K562 (cell line): Measurements from ENCODE around the gene LAMB4. TPM values are rescaled to one million over a fixed set of nuclear protein-coding genes. Genes with fewer than 3 reads are reported as not detected.
A peak's percentile ranks its signal among the peaks of the same experiment; 100 is the strongest.

Experiments
- ATAC-seq: fragments of 200-7000 bp; cut with Tn5 transposase; 3 replicates; pipeline ENCODE4 v1.9.1; 2020; ENCODE audit warnings: moderate library complexity
- BruUV-seq: library from RNA; stranded (reverse); fragments of 400-500 nt; replicated peaks from 2 replicates; lab custom pipeline; 2021; lab: Mats Ljungman, UMichigan
- CTCF ChIA-PET: fragments of 300-600 bp; formaldehyde crosslinking; extraction: SDS; loops from one replicate; lab custom pipeline; 2021; ENCODE audit warnings: low intra/inter-chr PET ratio; lab: Yijun Ruan, JAX
- POLR2A ChIA-PET: fragments of 300-600, 350-650 bp; sonication (Branson Sonifier 250); formaldehyde crosslinking; extraction: SDS; loops from one replicate; lab custom pipeline; 2021; ENCODE audit warnings: antibody characterized with exemption, inconsistent platforms; lab: Yijun Ruan, JAX
- DNase-seq, 4 experiments: peaks; one replicate each; pipeline versions ENCODE4 v3.0.0 to v3.0.0-alpha.2; 2011 to 2018; ENCODE audit warnings: low spot score in 3 of 4, mixed read lengths in 3 of 4; ENCODE audit errors: extremely low read depth in 1 of 4
- FAIRE-seq: peaks from 2 replicates; lab custom pipeline; 2011; peaks lifted over from hg19 to GRCh38; lab: Jason Lieb, UNC
- H2AFZ ChIP-seq: 2 replicates; pipeline ENCODE4 v1.6.0; 2011; ENCODE audit warnings: low read depth, low read length, control low read depth, inconsistent platforms
- H3K27ac ChIP-seq: fragments of 200-600 bp; 3 replicates; pipeline ENCODE4 v1.8.0; 2011; ENCODE audit warnings: low read depth, mild to moderate bottlenecking, control low read depth, inconsistent platforms, low read length, moderate library complexity, mixed read lengths; ENCODE audit errors: extremely low read depth
- H3K27me3 ChIP-seq, 2 experiments: fragments of 300-600 bp in 1 of 2; 2 replicates in 1 of 2; 3 replicates in 1 of 2; pipeline versions ENCODE4 v1.6.0 to v1.8.0; 2011; ENCODE audit warnings: inconsistent platforms in 2 of 2, low read length in 2 of 2, mild to moderate bottlenecking in 1 of 2, mixed read lengths in 1 of 2, moderate library complexity in 1 of 2; ENCODE audit not compliant: control insufficient read depth in 2 of 2, insufficient read depth in 2 of 2
- H3K36me3 ChIP-seq: fragments of 300-600 bp; 3 replicates; pipeline ENCODE4 v1.8.0; 2011; ENCODE audit warnings: mild to moderate bottlenecking, low read length, inconsistent platforms; ENCODE audit not compliant: control insufficient read depth, insufficient read depth
- H3K4me1 ChIP-seq, 2 experiments: fragments of 200-600 bp in 1 of 2; replicated peaks in 1 of 2; 2 replicates in 1 of 2; 3 replicates in 1 of 2; pipeline versions ENCODE4 v1.5.1 to v1.8.0; 2011; ENCODE audit warnings: inconsistent platforms in 2 of 2, low read length in 2 of 2, mild to moderate bottlenecking in 1 of 2, mixed read lengths in 1 of 2, moderate library complexity in 1 of 2; ENCODE audit not compliant: control insufficient read depth in 2 of 2, insufficient read depth in 2 of 2
- H3K4me2 ChIP-seq: 2 replicates; pipeline ENCODE4 v1.6.1; 2011; ENCODE audit warnings: low read length, control low read depth, inconsistent platforms, mixed read lengths; ENCODE audit not compliant: insufficient read depth
- H3K4me3 ChIP-seq: fragments of 200-600 bp; sonication (generic), shearing (Covaris generic); 2 replicates; pipeline ENCODE4 v1.5.1; 2016; ENCODE audit warnings: control low read depth, inconsistent platforms
- H3K79me2 ChIP-seq: fragments of 200-600 bp; 3 replicates; pipeline ENCODE4 v1.8.0; 2011; ENCODE audit warnings: low read length, inconsistent platforms; ENCODE audit not compliant: control insufficient read depth, insufficient read depth
- H3K9ac ChIP-seq, 2 experiments: 2 replicates each; pipeline versions ENCODE4 v1.6.0 to v1.6.1; 2011; ENCODE audit warnings: low read depth in 2 of 2, low read length in 2 of 2, control low read depth in 1 of 2, inconsistent platforms in 1 of 2, mild to moderate bottlenecking in 1 of 2, mixed read lengths in 1 of 2; ENCODE audit not compliant: insufficient read depth in 1 of 2
- H3K9me1 ChIP-seq: one replicate; pipeline ENCODE4 v1.6.0; 2011; ENCODE audit warnings: inconsistent platforms, mild to moderate bottlenecking, low read length, moderate library complexity; ENCODE audit not compliant: control insufficient read depth, insufficient read depth
- H3K9me3 ChIP-seq: replicated peaks from 2 replicates; pipeline ENCODE4 v1.5.1; 2011; ENCODE audit warnings: low read depth, low read length, inconsistent platforms; ENCODE audit not compliant: control insufficient read depth, insufficient read depth
- H4K20me1 ChIP-seq: replicated peaks from 2 replicates; pipeline ENCODE4 v1.6.1; 2011; ENCODE audit warnings: low read length, inconsistent platforms, mixed read lengths; ENCODE audit not compliant: control insufficient read depth, insufficient read depth
- MNT ChIP-seq, 2 experiments: fragments of 450-650 bp; conservative IDR thresholded peaks; 2 replicates each; pipeline ENCODE4 v1.6.1; 2017; ENCODE audit warnings: mild to moderate bottlenecking in 2 of 2, moderate library complexity in 2 of 2
- ZNF121 ChIP-seq: sonication (generic); formaldehyde crosslinking; conservative IDR thresholded peaks from 2 replicates; pipeline ENCODE4 v1.8.0; 2022; ENCODE audit warnings: missing genetic modification reagents
- whole genome bisulfite sequencing: fragments of 100-300 bp; shearing (Covaris generic); methylation state at CpG from one replicate; pipeline ENCODE4 v1.1.6; 2016; ENCODE audit warnings: low coverage, mixed read lengths; ENCODE audit not compliant: insufficient coverage; ENCODE audit errors: missing lambda C conversion rate; 5-methylcytosine and 5-hydroxymethylcytosine counted together
- in situ Hi-C: fragments of 300-500 bp; cut with MboI; formaldehyde crosslinking; loops from 4 replicates; pipeline ENCODE4 v1.15.0; 2018; ENCODE audit warnings: inconsistent platforms, mixed read lengths
- intact Hi-C: fragments of 100-400 bp; cut with micrococcal nuclease; formaldehyde crosslinking; loops from 2 replicates; pipeline ENCODE4 v1.14.2; 2022
- polyA plus RNA-seq, 8 experiments: library from polyadenylated mRNA; depleted of rRNA in 4 of 8; stranded (reverse) in 5 of 8; unstranded in 3 of 8; fragments of >200 nt; fragmentation: Nextera tagmentation in 2 of 8; fragmentation: Illumina TruSeq in 1 of 8; extraction: Ambion mirVana in 2 of 8; extraction: Trizol in 1 of 8; gene quantifications; 2 replicates each; pipeline versions ENCODE4 v1.2.1 to v1.2.3, GENCODE V29; 2011 to 2014; ENCODE audit warnings: inconsistent platforms in 1 of 8, missing spikeins in 1 of 8
- total RNA-seq, 7 experiments: library from RNA; depleted of rRNA in 6 of 7; stranded (reverse); fragments of >200 nt in 6 of 7; fragmentation: Illumina TruSeq in 2 of 7; extraction: Trizol in 2 of 7; gene quantifications; 2 replicates each; pipeline versions ENCODE4 v1.2.1 to v1.2.3, GENCODE V29; 2011 to 2021; ENCODE audit warnings: low replicate concordance in 1 of 7

The LAMB4 gene
- total and polyA plus RNA-seq, 9 of the 15 experiments (the other 6 are each of a cell fraction or from before 2014, with no cell fraction given), result 0.06 to 0.13 (median 0.07) TPM; not detected in 6

DNA sequence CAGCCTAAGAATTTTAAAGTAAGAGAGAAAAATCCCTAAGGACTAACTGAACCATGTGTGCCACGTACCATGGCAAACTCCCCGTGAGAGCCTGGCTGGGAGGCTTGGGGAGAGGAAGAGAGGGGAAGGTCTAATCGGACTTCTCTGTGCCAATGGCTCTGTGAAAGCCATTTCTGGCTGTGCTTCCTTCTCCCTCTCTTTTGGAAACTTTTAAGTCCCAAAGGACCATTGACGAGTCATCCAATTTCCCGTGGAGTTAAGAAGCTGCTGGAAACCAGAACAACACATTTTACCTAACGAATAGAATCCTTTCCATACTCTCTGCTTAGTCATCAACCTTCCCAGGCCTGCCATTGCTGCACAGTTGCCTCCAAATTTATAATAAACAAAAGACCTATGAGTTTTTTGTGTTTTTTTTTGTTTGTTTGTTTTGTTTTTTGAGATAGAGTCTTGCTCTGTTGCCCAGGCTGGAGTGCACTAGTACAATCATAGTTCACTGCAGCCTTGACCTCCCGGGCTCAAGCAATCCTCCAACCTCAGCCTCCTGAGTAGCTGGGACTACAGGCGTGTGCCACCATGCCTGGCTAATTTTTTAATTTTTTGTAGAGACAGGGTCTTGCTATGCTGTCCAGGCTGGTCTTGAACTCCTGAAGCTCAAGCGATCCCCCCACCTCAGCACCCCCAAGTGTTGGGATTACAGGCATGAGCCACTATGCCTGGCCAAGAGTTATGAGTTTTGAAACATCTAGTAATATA lies 140.4 kb downstream of the LAMB4 start:
- Histone ChIP-seq H3K79me2 (no peaks in the 10 kb centered on the region), H3K9me3 (no peaks in the 10 kb centered on the region), H3K4me3 (no peak overlapping the region), H3K36me3 (peaks cover 6% of the 10 kb centered on the region; the same call in 1 of the 3 replicates), H3K9ac (no peak overlapping the region; a peak in 1 of 4 replicates), H3K27me3 (no peaks in the 10 kb centered on the region), H3K9me1 (no peaks in the 10 kb centered on the region), H4K20me1 (no peaks in the 10 kb centered on the region), H3K27ac (no peak overlapping the region), H3K4me1 (no peaks in the 10 kb centered on the region), H3K4me2 (no peak overlapping the region), H2AFZ (no peak overlapping the region)
- FAIRE-seq, result no peak
- in situ Hi-C loops, result no loop called here
- WGBS, result 44% methylated on average over 9 of the region's 9 CpGs
- ChIA-PET CTCF (no interaction called here), POLR2A (no interaction called here)
- BruUV-seq, result no TSS peak
- no peak for DNase-seq
- no peak for ATAC-seq
- intact Hi-C loops, result no loop called here
- peak; percentile 84 for TF ChIP-seq ZNF121 (CRISPR knock-in tag)
- TF ChIP-seq MNT (conservative IDR thresholded peaks at IDR 0.05), result no peak
